OCI-LY3 (cell line): ENCODE results near the gene SLIT1.

ENCODE experiments used
- H2AFZ ChIP-seq: fragments of 200-600, 300-600 bp; shearing (Covaris generic); 2 replicates; pipeline ENCODE4 v1.6.0; 2014; ENCODE audit warnings: antibody characterized with exemption, low read depth, low read length
- H3K27ac ChIP-seq: fragments of 200-600, 300-600 bp; sonication (generic); 2 replicates; pipeline ENCODE4 v1.5.1; 2014; ENCODE audit warnings: mild to moderate bottlenecking, low read length, moderate library complexity, mixed read lengths
- H3K27me3 ChIP-seq: fragments of 200-600, 300-600 bp; sonication (generic); 2 replicates; pipeline ENCODE4 v1.6.1; 2014; ENCODE audit warnings: low read depth, low read length, mixed read lengths
- H3K36me3 ChIP-seq: fragments of 200-600, 300-600 bp; sonication (generic); replicated peaks from 2 replicates; pipeline ENCODE3; 2014; ENCODE audit warnings: low read depth, low read length, mixed read lengths
- H3K4me1 ChIP-seq: fragments of 300-600, 200-600 bp; sonication (generic); 2 replicates; pipeline ENCODE4 v1.6.1; 2014; ENCODE audit warnings: low read length, mixed read lengths
- H3K4me2 ChIP-seq: fragments of 200-600, 300-600 bp; sonication (generic); 2 replicates; pipeline ENCODE4 v1.6.1; 2014; ENCODE audit warnings: low read length, mixed read lengths
- H3K4me3 ChIP-seq: fragments of 300-600, 200-600 bp; sonication (generic); 2 replicates; pipeline ENCODE4 v1.5.1; 2014; ENCODE audit warnings: antibody characterized with exemption, mild to moderate bottlenecking, low read length, moderate library complexity
- H3K79me2 ChIP-seq: fragments of 300-600, 200-600 bp; shearing (Covaris generic); 2 replicates; pipeline ENCODE4 v1.6.1; 2014; ENCODE audit warnings: mild to moderate bottlenecking, low read length, mixed read lengths
- H3K9ac ChIP-seq: fragments of 300-600, 200-600 bp; shearing (Covaris generic); 2 replicates; pipeline ENCODE4 v1.6.0; 2014; ENCODE audit warnings: mild to moderate bottlenecking, low read length, moderate library complexity
- H3K9me3 ChIP-seq: fragments of 200-600, 300-600 bp; shearing (Covaris generic); 2 replicates; pipeline ENCODE4 v1.6.1; 2014; ENCODE audit warnings: low read length, mixed read lengths; ENCODE audit not compliant: insufficient read depth
- H4K20me1 ChIP-seq: fragments of 200-600, 300-600 bp; sonication (generic); 2 replicates; pipeline ENCODE4 v1.6.1; 2016; ENCODE audit warnings: low read length, mixed read lengths; ENCODE audit not compliant: insufficient read depth
- CTCF ChIP-seq: fragments of 200-600, 300-600 bp; sonication (generic); IDR thresholded peaks from 2 replicates; pipeline ENCODE4 v1.5.1; 2014; ENCODE audit warnings: antibody characterized with exemption, low read length, low read depth
- EZH2phosphoT487 ChIP-seq: fragments of 200-600 bp; shearing (Covaris generic); IDR thresholded peaks from 2 replicates; pipeline ENCODE4 v1.6.1; 2018; ENCODE audit warnings: antibody characterized with exemption, mixed run types, low read depth

SLIT1 gene

GRCh38 chr10:96951954-96952353, 233.8 kb downstream of the SLIT1 start:
- no peak overlapping the region for H3K4me3 ChIP-seq
- peaks cover 6% of the 10 kb centered on the region for H3K36me3 ChIP-seq
- no peaks in the 10 kb centered on the region for H3K9me3 ChIP-seq
- no peaks in the 10 kb centered on the region for H4K20me1 ChIP-seq
- H3K27ac ChIP-seq: no peak overlapping the region
- no peaks in the 10 kb centered on the region for H3K79me2 ChIP-seq
- H2AFZ ChIP-seq: no peak overlapping the region
- H3K4me2 ChIP-seq: no peak overlapping the region
- no peak for TF ChIP-seq CTCF
- TF ChIP-seq EZH2phosphoT487: no peak
- H3K4me1 ChIP-seq: no peaks in the 10 kb centered on the region
- H3K27me3 ChIP-seq: no peaks in the 10 kb centered on the region
- H3K9ac ChIP-seq: no peak overlapping the region

- TF ChIP-seq CTCF: no peak
- no peak for TF ChIP-seq EZH2phosphoT487
- Histone ChIP-seq H4K20me1 (no peaks in the 10 kb centered on the region), H3K4me2 (no peak overlapping the region), H2AFZ (no peak overlapping the region), H3K9ac (no peak overlapping the region), H3K4me1 (no peaks in the 10 kb centered on the region), H3K36me3 (peaks cover 4% of the 10 kb centered on the region), H3K27me3 (no peaks in the 10 kb centered on the region), H3K9me3 (no peaks in the 10 kb centered on the region), H3K27ac (no peak overlapping the region), H3K4me3 (no peak overlapping the region), H3K79me2 (no peaks in the 10 kb centered on the region)
Observed at GRCh38 chr10:96949039-96949683, 236.6 kb downstream of the SLIT1 start.
